MM.1S (cell line): Measurements from ENCODE around the gene ZBTB7C.

Source experiments
- CTCF ChIP-seq: fragments of 300-600 bp; sonication (generic); IDR thresholded peaks from 2 replicates; pipeline ENCODE4 v1.5.1; 2016; ENCODE audit warnings: antibody characterized with exemption, low read length, mixed read lengths
- EZH2 ChIP-seq: fragments of 300-600 bp; sonication (generic); optimal IDR thresholded peaks from 2 replicates; pipeline ENCODE3; 2017; ENCODE audit warnings: low read depth, mild to moderate bottlenecking, antibody characterized with exemption, low read length, mixed read lengths

- TF ChIP-seq CTCF (no peak), EZH2 (no peak)
Measured at GRCh38 chr18:48394176-48394575, 15.0 kb downstream of the ZBTB7C start.
